ENCODE data around the gene TMEM41B.

GRCh38 chr11:9285850-9286587 lies 28.4 kb downstream of the TMEM41B start:
- TF ChIP-seq CTCF (IDR thresholded peaks at IDR 0.05): no peak
- TF ChIP-seq POLR2A (IDR thresholded peaks at IDR 0.05): no peak

All from heart left ventricle (tissue), 13 donors.